Muscle layer of colon (tissue), 2 donors: ENCODE results near the gene FSIP1.

Experiments used
- H3K27ac ChIP-seq: one replicate; pipeline ENCODE4 v1.7.0; 2013; ENCODE audit warnings: low read depth, mild to moderate bottlenecking, low read length, moderate library complexity
- H3K27me3 ChIP-seq, 2 donors: one replicate each; pipeline ENCODE4 v1.7.0; 2013; ENCODE audit warnings: low read length in 2 of 2, mild to moderate bottlenecking in 2 of 2; ENCODE audit not compliant: insufficient read depth in 2 of 2, control insufficient read depth in 1 of 2
- H3K36me3 ChIP-seq: one replicate; pipeline ENCODE4 v1.7.0; 2013; ENCODE audit warnings: mild to moderate bottlenecking, low read length; ENCODE audit not compliant: insufficient read depth
- H3K4me1 ChIP-seq: one replicate; pipeline ENCODE4 v1.7.0; 2013; ENCODE audit warnings: mild to moderate bottlenecking, low read length; ENCODE audit not compliant: insufficient read depth
- H3K4me3 ChIP-seq, 2 donors: one replicate each; pipeline ENCODE4 v1.7.0; 2013; ENCODE audit warnings: low read length in 2 of 2, low read depth in 1 of 2, mild to moderate bottlenecking in 1 of 2, moderate library complexity in 1 of 2
- H3K9ac ChIP-seq: one replicate; pipeline ENCODE4 v1.7.0; 2013; ENCODE audit warnings: low read length
- H3K9me3 ChIP-seq: one replicate; pipeline ENCODE4 v1.7.0; 2013; ENCODE audit warnings: mild to moderate bottlenecking, low read length
- donor health status: abdominal sarcoma.
- donor health status: Adenocarcinoma of cecum.

FSIP1 gene

DNA sequence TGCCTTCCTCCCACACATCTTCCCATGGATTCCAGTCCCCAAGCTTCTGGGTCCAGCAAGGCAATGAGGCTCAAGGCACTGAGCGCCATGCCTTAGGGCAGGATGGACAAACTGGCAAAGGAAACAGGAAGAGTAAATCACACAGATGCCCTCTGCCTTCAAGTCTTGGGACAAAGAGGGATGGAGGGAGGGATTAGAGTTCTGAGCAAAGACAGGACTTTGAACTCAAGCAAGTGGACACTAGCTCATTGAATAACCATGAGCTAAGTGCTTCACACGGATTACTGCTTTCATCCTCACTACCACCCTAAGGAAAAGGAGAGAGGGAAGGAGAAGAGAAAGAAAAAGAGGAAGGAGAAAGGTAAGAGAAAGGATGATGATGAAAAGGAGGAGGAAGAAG lies 209.4 kb downstream of the FSIP1 start:
- Histone ChIP-seq H3K9me3 (no peaks in the 10 kb centered on the region), H3K27me3 (no peaks in the 10 kb centered on the region), H3K27ac (peak overlapping the region; percentile 48), H3K9ac (no peak overlapping the region), H3K4me1 (peaks cover 16% of the 10 kb centered on the region), H3K4me3 (no peak overlapping the region), H3K36me3 (no peaks in the 10 kb centered on the region)

DNA sequence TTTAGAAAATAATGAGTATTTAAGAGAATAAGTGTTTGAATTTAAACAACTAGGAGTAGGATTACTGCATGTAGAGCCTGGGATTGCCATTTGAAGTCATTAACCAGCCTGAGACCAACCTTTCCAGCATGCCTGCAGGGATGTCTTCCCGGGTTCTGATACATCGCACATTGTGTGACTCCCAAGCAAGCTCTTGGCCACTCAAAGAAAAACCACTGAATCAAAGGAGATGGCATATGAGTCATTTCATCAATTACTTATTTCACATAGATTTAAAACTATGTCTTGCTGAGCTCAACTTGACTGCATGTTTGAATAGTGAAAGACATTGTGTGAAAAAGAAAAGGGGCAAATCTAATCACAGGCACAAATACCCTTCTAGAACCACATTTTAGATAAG lies 216.8 kb downstream of the FSIP1 start:
- no peak overlapping the region for H3K27ac ChIP-seq
- H3K9me3 ChIP-seq, result no peaks in the 10 kb centered on the region
- no peaks in the 10 kb centered on the region for H3K36me3 ChIP-seq
- H3K4me3 ChIP-seq, result no peak overlapping the region
- H3K27me3 ChIP-seq, result no peaks in the 10 kb centered on the region
- H3K4me1 ChIP-seq, result no peaks in the 10 kb centered on the region
- H3K9ac ChIP-seq, result no peak overlapping the region

DNA sequence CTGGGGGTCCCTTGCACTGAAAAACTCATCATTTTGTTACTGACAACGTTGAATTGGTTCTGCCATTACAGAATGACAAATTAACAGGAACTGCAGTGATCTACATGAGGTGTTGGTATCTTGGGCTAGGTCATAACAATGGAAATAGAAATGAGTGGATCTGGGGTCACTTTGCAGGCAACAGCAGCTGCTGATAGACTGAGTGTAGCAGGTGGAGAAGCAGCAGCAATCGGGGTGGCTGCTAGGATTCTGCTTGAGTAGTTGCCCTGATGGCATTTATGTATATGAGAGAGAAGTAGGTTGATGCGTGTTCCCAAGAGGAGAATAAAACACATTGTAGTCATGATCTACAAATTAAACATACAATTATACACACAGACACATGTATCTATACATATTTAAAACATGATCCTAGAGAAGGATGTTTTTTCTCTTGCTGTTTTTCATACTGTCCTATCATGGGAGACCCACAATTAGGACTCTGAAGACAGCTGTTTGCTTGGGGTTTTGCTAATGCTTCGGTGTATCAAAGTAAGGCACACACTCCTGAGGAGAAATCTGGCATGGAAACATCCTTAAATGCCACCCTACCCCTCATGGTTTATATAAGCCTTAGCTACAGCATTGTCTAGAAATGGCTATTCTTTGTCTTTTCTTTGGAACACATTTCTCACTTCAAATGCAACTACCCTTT lies 217.5 kb downstream of the FSIP1 start:
- H3K9ac ChIP-seq, result no peak overlapping the region
- no peaks in the 10 kb centered on the region for H3K27me3 ChIP-seq
- no peaks in the 10 kb centered on the region for H3K9me3 ChIP-seq
- no peak overlapping the region for H3K4me3 ChIP-seq
- no peaks in the 10 kb centered on the region for H3K4me1 ChIP-seq
- no peaks in the 10 kb centered on the region for H3K36me3 ChIP-seq
- no peak overlapping the region for H3K27ac ChIP-seq

DNA sequence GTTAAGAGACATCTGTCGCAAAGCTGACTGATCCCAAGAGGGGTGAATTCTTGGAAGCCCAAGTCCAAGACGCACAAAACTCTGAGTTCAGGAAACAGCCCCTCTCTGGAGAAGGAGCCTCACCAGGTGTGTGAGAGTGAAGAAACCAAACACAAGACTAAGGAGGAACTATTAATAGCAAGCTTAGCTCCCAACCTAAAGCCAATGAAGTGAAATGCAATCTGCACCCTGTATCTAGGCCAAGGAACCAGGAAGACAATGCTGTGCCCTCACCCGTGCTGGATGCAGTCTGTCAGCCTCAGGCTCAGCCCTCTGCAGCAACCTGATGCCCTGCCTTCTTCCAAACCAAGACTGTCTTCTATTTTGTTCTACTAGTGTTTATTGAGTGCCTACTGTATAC lies 224.2 kb downstream of the FSIP1 start:
- H3K27ac ChIP-seq, result no peak overlapping the region
- H3K27me3 ChIP-seq, result no peaks in the 10 kb centered on the region
- H3K4me3 ChIP-seq, result no peak overlapping the region
- no peaks in the 10 kb centered on the region for H3K9me3 ChIP-seq
- H3K9ac ChIP-seq, result no peak overlapping the region
- H3K4me1 ChIP-seq, result peaks cover 37% of the 10 kb centered on the region
- no peaks in the 10 kb centered on the region for H3K36me3 ChIP-seq

DNA sequence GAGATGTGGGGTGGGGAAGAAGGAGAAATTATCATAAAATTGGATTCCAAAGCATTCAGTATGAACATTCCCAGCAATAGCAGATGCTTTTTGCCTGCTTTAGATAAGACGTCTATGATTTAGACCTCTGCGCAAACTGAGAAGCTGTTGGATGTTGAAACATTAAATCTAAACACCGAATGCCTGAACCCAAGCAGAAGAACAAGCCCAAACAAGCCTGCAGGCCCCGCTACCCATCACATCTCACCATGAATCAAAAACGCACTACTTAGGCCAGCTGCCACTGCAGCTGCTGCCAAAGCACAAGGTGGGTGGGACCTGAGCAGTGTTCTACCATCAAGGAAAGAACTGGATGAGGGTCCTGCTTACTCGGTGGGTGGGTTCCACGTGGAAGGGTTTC lies 226.2 kb downstream of the FSIP1 start:
- Histone ChIP-seq H3K9me3 (no peaks in the 10 kb centered on the region), H3K27ac (peak overlapping the region; percentile 70), H3K9ac (no peak overlapping the region), H3K27me3 (no peaks in the 10 kb centered on the region), H3K4me1 (peaks cover 49% of the 10 kb centered on the region), H3K36me3 (no peaks in the 10 kb centered on the region), H3K4me3 (no peak overlapping the region)

DNA sequence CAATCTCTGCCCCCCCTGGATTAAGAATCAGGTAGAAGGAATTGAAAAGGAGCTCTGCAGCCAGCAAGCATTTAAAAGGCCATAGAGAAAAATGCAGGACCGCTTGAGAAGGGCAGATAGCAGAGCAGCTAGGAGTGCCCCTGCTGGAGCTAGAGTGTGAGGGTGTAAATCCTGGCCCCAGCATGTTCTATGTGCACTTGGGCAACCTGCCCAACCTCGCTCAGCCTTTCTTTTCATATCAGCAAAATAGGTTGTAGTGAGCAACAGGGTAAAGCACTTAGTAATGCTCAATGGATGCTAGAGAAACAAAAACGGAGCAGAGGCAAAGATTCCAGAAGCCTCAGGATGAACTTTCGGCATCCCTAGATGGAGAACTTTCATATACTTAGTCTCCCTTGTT lies 226.8 kb downstream of the FSIP1 start:
- no peak overlapping the region for H3K4me3 ChIP-seq
- H3K9me3 ChIP-seq, result no peaks in the 10 kb centered on the region
- peaks cover 49% of the 10 kb centered on the region for H3K4me1 ChIP-seq
- H3K9ac ChIP-seq, result no peak overlapping the region
- no peaks in the 10 kb centered on the region for H3K27me3 ChIP-seq
- no peaks in the 10 kb centered on the region for H3K36me3 ChIP-seq
- H3K27ac ChIP-seq, result peak overlapping the region; percentile 70

DNA sequence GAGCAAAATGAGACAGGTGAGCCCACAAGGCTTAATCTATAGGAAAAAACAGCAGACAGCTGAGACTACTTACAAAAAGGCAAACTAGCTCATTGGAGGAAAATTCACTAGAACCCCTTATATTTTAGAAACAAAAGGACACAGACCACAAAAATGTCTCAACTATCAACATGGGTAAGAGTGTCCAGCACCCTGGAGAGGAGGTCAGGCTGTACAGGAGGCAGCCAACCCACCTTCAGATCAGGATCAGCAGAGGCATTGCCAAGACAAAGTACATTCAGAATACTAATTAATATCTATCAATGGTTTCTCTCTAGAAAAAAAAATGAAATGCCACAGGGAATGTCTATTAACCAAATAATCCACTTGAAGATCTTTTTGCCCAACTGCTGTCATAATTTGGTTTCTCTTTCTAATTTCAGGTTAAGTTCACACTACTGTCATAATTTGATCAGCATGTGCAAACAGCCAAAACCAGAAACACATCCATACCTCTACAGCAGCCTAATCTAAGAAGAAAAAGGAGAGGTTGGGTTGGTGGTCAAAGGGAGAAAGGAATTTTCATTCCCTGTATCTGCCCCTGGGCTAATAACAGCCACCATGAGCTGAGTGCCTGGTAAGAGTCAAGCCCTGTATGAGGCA lies 227.8 kb downstream of the FSIP1 start:
- H3K4me1 ChIP-seq, result peaks cover 49% of the 10 kb centered on the region
- H3K9me3 ChIP-seq, result no peaks in the 10 kb centered on the region
- no peak overlapping the region for H3K4me3 ChIP-seq
- no peaks in the 10 kb centered on the region for H3K36me3 ChIP-seq
- H3K27me3 ChIP-seq, result no peaks in the 10 kb centered on the region
- no peak overlapping the region for H3K9ac ChIP-seq
- H3K27ac ChIP-seq, result peak overlapping the region; percentile 70

DNA sequence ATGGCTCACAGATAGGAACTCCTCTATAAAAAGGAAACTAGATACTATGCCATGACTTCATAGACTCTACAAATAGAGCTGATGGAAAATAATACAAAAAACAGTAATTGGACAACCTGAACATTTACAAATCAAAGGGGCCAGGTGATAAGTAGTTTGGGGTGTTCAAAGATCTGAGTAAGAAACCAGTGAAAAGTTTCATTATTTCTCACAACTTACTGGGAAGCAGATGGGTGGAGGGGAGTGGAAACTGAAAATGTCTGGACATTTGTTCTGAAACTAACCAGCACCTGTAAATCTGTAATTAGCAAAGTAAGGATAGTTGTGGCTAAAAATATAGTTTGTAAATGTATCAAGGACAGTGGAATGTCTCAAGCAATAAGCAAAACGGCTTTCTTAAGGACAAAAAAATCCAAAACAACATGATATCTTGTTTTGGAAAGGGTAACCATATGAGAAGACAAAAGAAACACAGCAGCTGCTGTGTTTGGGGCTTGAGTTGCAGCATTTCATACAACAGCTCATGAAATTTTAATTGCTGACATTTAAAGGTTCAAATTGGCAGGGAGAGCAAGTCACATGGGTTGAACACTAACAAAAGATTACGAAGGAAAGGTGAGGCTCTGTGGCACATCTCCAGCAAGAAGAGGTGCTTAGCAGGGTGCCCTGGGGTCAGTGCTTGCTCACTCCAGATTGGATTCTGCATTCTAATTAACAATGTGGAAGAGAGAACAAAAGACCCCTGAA lies 228.5 kb downstream of the FSIP1 start:
- H3K27ac ChIP-seq, result peak overlapping the region; percentile 70
- peaks cover 49% of the 10 kb centered on the region for H3K4me1 ChIP-seq
- no peaks in the 10 kb centered on the region for H3K9me3 ChIP-seq
- no peak overlapping the region for H3K4me3 ChIP-seq
- no peaks in the 10 kb centered on the region for H3K36me3 ChIP-seq
- no peak overlapping the region for H3K9ac ChIP-seq
- no peaks in the 10 kb centered on the region for H3K27me3 ChIP-seq

DNA sequence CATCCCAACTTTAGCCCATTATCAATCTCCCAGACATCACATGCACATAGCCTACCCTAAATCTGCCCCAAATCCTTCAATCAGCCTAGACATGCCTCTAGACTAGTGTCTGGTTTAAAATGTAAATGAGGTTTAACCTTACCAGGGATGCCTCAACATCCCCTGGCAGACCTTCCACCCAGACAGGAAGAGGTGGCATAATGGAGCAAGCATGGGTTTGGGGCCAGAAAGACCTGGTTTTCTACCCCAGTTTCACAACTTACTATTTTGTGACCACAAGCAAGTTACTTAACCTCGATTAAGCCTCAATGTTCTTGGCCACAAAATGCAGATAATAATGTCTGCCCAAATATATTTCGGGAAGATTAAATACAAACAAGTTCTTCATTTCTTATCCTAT lies 230.1 kb downstream of the FSIP1 start:
- H3K9ac ChIP-seq, result no peak overlapping the region
- H3K27ac ChIP-seq, result peak overlapping the region; percentile 70
- H3K9me3 ChIP-seq, result no peaks in the 10 kb centered on the region
- no peaks in the 10 kb centered on the region for H3K36me3 ChIP-seq
- no peak overlapping the region for H3K4me3 ChIP-seq
- peaks cover 49% of the 10 kb centered on the region for H3K4me1 ChIP-seq
- no peaks in the 10 kb centered on the region for H3K27me3 ChIP-seq

DNA sequence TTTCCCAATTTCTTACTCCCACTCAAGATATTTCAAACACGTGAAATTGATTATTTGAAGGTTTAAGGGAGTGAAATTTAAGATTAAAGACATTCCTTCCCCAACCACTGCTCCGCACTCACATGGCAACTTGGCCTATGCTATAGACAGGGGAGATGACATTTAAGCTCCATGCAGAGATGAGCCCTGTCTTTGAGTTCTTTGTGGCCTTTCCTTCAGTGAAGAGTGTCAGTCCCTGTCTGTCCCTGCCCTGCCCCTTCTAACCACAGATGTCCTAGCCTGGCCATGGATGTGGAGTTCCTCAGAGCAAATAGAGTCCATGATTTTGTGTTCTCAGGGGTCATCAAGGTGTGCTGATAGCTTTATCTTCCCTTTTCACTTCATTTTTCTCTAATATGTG lies 231.2 kb downstream of the FSIP1 start:
- Histone ChIP-seq H3K36me3 (no peaks in the 10 kb centered on the region), H3K9ac (no peak overlapping the region), H3K27me3 (no peaks in the 10 kb centered on the region), H3K9me3 (no peaks in the 10 kb centered on the region), H3K4me3 (no peak overlapping the region), H3K27ac (no peak overlapping the region), H3K4me1 (peaks cover 42% of the 10 kb centered on the region)
